ENCODE measurements around the gene SNX6.
"Not testable (repeated sequence)": the region's sequence is repeated elsewhere in the genome, so short reads cannot be mapped to it uniquely, and the experiment has no call there.

The SNX6 gene

DNA sequence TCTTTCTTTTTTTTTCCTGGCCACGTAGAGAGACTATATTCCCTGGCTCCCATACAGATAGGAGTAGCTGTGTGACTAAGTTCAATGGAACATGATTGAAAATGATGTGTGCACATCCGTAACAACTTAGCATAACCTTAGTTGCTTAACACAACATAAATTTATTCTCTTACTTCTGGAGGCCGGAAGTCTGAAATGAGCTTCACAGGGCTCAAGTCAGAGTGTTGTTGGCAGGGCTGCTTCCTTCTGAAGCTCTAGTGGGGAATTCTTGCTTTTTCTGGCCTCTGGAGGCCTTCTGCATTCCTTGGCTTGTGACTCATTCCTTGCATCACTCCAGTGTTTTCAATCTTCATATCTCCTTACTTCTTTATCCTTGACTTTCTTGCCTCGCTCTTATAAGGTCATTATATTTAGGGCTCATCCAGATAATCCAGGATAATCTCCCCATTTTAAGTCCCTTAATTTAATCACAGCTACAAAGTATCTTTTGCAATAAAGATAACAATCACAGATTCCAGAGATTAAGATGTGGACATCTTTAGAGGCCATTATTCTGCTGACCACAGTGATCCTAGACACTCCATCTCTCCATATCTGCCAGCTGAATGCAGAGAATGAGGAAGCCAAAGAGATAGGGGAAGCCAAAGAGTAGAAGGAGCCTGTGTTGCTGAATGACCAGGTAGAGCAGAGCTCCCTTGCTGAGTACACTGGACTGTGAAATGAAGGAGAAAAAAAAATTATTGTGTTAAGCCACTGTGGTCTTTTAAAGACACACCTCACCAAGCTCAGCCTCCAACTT is 21.0 kb upstream of the SNX6 start:
- no peak for TF ChIP-seq CTCF (IDR thresholded peaks at IDR 0.05; ENCODE audit: low read depth, low read length)

DNA sequence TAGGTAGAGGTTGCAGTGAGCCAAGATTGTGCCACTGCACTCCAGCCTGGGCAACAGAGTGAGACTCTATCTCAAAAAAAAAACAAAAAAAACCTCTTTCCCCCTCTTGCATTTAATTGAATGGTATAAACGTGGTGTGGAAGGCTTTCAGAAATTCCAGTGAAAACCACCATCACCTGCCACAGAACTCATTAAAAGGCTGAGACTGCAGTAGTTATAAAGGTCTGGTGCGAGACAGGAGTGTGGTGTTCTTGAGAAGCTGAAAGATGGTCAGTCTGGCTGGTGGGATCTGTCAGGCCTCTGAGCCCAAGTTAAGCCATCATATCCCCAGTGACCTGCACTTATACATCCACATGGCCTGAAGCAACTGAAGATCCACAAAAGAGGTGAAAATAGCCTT is 20.1 kb upstream of the SNX6 start:
- not testable (repeated sequence) for H3K4me1 ChIP-seq; H3K9me3 ChIP-seq; H3K36me3 ChIP-seq; H3K27me3 ChIP-seq; DNase-seq; H3K4me3 ChIP-seq (ENCODE audit: low read depth, low read length)

More for the DNA sequence above, 21.0 kb upstream of the SNX6 start:
- no peaks in the 10 kb centered on the region for H3K27me3 ChIP-seq
- no peaks in the 10 kb centered on the region for H3K4me1 ChIP-seq
- no peaks in the 10 kb centered on the region for H3K36me3 ChIP-seq
- no peak for DNase-seq
- H3K9me3 ChIP-seq: no peaks in the 10 kb centered on the region
- H3K4me3 ChIP-seq (ENCODE audit: low read depth, low read length): no peak overlapping the region

- Histone ChIP-seq H3K4me1 (no peaks in the 10 kb centered on the region), H3K27me3 (no peaks in the 10 kb centered on the region), H3K4me3 (ENCODE audit: low read depth, low read length) (no peak overlapping the region), H3K36me3 (no peaks in the 10 kb centered on the region), H3K9me3 (no peaks in the 10 kb centered on the region)
- no peak for TF ChIP-seq CTCF (IDR thresholded peaks at IDR 0.05; ENCODE audit: low read depth, low read length)
- DNase-seq: no peak
Measured at GRCh38 chr14:34649344-34649743, 19.4 kb upstream of the SNX6 start.

- H3K4me3 ChIP-seq (ENCODE audit: low read depth, low read length): no peak overlapping the region
- H3K9me3 ChIP-seq: no peaks in the 10 kb centered on the region
- H3K27me3 ChIP-seq: no peaks in the 10 kb centered on the region
- no peak for DNase-seq
- TF ChIP-seq CTCF (IDR thresholded peaks at IDR 0.05; ENCODE audit: low read depth, low read length): no peak
- H3K4me1 ChIP-seq: no peaks in the 10 kb centered on the region
- no peaks in the 10 kb centered on the region for H3K36me3 ChIP-seq
Measured at GRCh38 chr14:34646570-34647255, 16.8 kb upstream of the SNX6 start.

DNA sequence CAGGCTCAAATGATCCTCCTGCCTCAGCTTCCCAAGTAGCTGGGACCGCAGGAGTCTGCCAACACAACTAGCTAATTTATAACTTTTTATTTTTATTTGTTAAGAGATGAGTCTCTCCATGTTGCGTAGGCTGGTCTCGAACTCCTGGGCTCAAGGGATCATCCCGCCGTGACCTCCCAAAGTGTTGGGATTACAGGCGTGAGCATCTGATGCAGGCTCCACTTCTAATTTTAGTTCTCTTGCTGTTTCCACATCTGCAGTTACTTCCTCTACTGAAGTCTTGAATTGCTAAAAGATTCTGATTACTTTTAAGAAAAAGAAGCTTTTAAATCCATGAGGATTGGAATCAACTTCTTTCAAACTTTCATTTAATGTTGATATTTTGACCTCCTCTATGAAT is 13.4 kb upstream of the SNX6 start:
- H3K9me3 ChIP-seq: no peaks in the 10 kb centered on the region
- H3K36me3 ChIP-seq: no peaks in the 10 kb centered on the region
- no peak for DNase-seq
- TF ChIP-seq CTCF (IDR thresholded peaks at IDR 0.05; ENCODE audit: low read depth, low read length): no peak
- no peaks in the 10 kb centered on the region for H3K4me1 ChIP-seq
- H3K27me3 ChIP-seq: no peaks in the 10 kb centered on the region
- H3K4me3 ChIP-seq (ENCODE audit: low read depth, low read length): no peak overlapping the region

GRCh38 chr14:34642595-34642994 is 12.6 kb upstream of the SNX6 start:
- Histone ChIP-seq H3K27me3 (no peaks in the 10 kb centered on the region), H3K9me3 (no peaks in the 10 kb centered on the region), H3K4me1 (no peaks in the 10 kb centered on the region), H3K36me3 (no peaks in the 10 kb centered on the region), H3K4me3 (ENCODE audit: low read depth, low read length) (no peak overlapping the region)
- no peak for TF ChIP-seq CTCF (IDR thresholded peaks at IDR 0.05; ENCODE audit: low read depth, low read length)
- no peak for DNase-seq
